Smooth muscle cell (in vitro differentiated cells): ENCODE data around the gene MFAP5. TPM values are rescaled to one million over a fixed set of nuclear protein-coding genes. Genes with fewer than 3 reads are reported as not detected.

Source experiments
- DNase-seq: peaks from one replicate; lab custom pipeline; 2025; ENCODE audit not compliant: unreplicated experiment; lab: John Stamatoyannopoulos, UW
- H2AFZ ChIP-seq: fragments of 200-600 bp; sonication (generic); 2 replicates; pipeline ENCODE4 v1.6.0; 2016; ENCODE audit warnings: antibody characterized with exemption, low read depth, mild to moderate bottlenecking
- H3F3A ChIP-seq: fragments of 200-600 bp; sonication (generic); 2 replicates; pipeline ENCODE4 v1.6.0; 2017; ENCODE audit warnings: antibody characterized with exemption, low read depth
- H3K27ac ChIP-seq: fragments of 200-600 bp; sonication (generic); 2 replicates; pipeline ENCODE4 v1.5.1; 2016; ENCODE audit warnings: low read depth, mild to moderate bottlenecking
- H3K27me3 ChIP-seq: fragments of 200-600 bp; sonication (generic); 2 replicates; pipeline ENCODE4 v1.6.1; 2016; ENCODE audit warnings: low read depth, mild to moderate bottlenecking
- H3K36me3 ChIP-seq: fragments of 200-600 bp; sonication (generic); 2 replicates; pipeline ENCODE4 v1.5.1; 2016; ENCODE audit warnings: low read depth
- H3K4me1 ChIP-seq: fragments of 200-600 bp; sonication (generic); 2 replicates; pipeline ENCODE4 v1.5.1; 2016; ENCODE audit warnings: low read depth
- H3K4me2 ChIP-seq: fragments of 200-600 bp; sonication (generic); 2 replicates; pipeline ENCODE4 v1.6.0; 2016; ENCODE audit warnings: mild to moderate bottlenecking
- H3K4me3 ChIP-seq: fragments of 200-600 bp; sonication (generic); 2 replicates; pipeline ENCODE4 v1.5.1; 2016; ENCODE audit warnings: mild to moderate bottlenecking
- H3K79me2 ChIP-seq: fragments of 200-600 bp; sonication (generic); 2 replicates; pipeline ENCODE4 v1.6.0; 2016; ENCODE audit warnings: low read depth, mild to moderate bottlenecking
- H3K9ac ChIP-seq: fragments of 200-600 bp; sonication (generic); 2 replicates; pipeline ENCODE4 v1.6.0; 2016; ENCODE audit warnings: low read depth
- H3K9me3 ChIP-seq: fragments of 200-600 bp; sonication (generic); replicated peaks from 2 replicates; pipeline ENCODE4 v1.5.1; 2016; ENCODE audit warnings: low read depth
- H4K20me1 ChIP-seq: fragments of 200-600 bp; sonication (generic); 2 replicates; pipeline ENCODE4 v1.6.0; 2016; ENCODE audit warnings: low read depth
- CTCF ChIP-seq: fragments of 200-600 bp; sonication (generic); IDR thresholded peaks from 2 replicates; pipeline ENCODE4 v1.5.1; 2017; ENCODE audit warnings: borderline replicate concordance, mild to moderate bottlenecking, antibody characterized with exemption; ENCODE audit not compliant: insufficient read depth, poor library complexity, severe bottlenecking
- WGBS: methylation state at CpG from one replicate; pipeline ENCODE4 v1.1.7; 2016; ENCODE audit warnings: low lambda C conversion rate; 5-methylcytosine and 5-hydroxymethylcytosine counted together
- polyA plus RNA-seq: library from polyadenylated mRNA; unstranded; fragments of >200 nt; fragmentation: Nextera tagmentation; extraction: Ambion mirVana; gene quantifications from 2 replicates; pipeline ENCODE4 v1.2.1, GENCODE V29; 2016
- total RNA-seq: library from RNA; depleted of rRNA; stranded (reverse); fragments of >200 nt; gene quantifications from 2 replicates; pipeline ENCODE4 v1.2.3, GENCODE V29; 2014

Gene MFAP5
- total and polyA plus RNA-seq, 2 experiments from 2014 or later, result 33.5 to 120 TPM

- Histone ChIP-seq H3K27me3 (no peaks in the 10 kb centered on the region), H3K9ac (no peak overlapping the region), H2AFZ (peak overlapping the region; percentile 14), H3K36me3 (no peaks in the 10 kb centered on the region), H3K9me3 (no peaks in the 10 kb centered on the region), H3K27ac (peak overlapping the region; percentile 30), H3K4me2 (no peak overlapping the region), H3K79me2 (no peaks in the 10 kb centered on the region), H3K4me1 (peaks cover 7% of the 10 kb centered on the region), H3K4me3 (no peak overlapping the region), H3F3A (peaks cover 10% of the 10 kb centered on the region), H4K20me1 (no peaks in the 10 kb centered on the region)
- WGBS, result 56% methylated on average over 3 of the region's 3 CpGs
- TF ChIP-seq CTCF, result no peak
- no peak for DNase-seq
Measured at GRCh38 chr12:8677362-8677761, 14.7 kb upstream of the MFAP5 start.

GRCh38 chr12:8676651-8677050, 14.0 kb upstream of the MFAP5 start:
- Histone ChIP-seq H3K79me2 (no peaks in the 10 kb centered on the region), H3K9me3 (no peaks in the 10 kb centered on the region), H2AFZ (peak overlapping the region; percentile 14), H3K9ac (no peak overlapping the region), H3K27me3 (no peaks in the 10 kb centered on the region), H3K4me3 (no peak overlapping the region), H3K27ac (peak overlapping the region; percentile 30), H3K36me3 (no peaks in the 10 kb centered on the region), H3F3A (peaks cover 10% of the 10 kb centered on the region), H3K4me1 (peaks cover 7% of the 10 kb centered on the region), H3K4me2 (no peak overlapping the region), H4K20me1 (no peaks in the 10 kb centered on the region)
- 85% methylated on average over 4 of the region's 4 CpGs for WGBS
- TF ChIP-seq CTCF, result no peak
- no peak for DNase-seq

GRCh38 chr12:8675591-8676036, 13.0 kb upstream of the MFAP5 start:
- Histone ChIP-seq H3F3A (peaks cover 6% of the 10 kb centered on the region), H3K4me2 (no peak overlapping the region), H3K9ac (no peak overlapping the region), H3K4me1 (peaks cover 7% of the 10 kb centered on the region), H3K4me3 (no peak overlapping the region), H3K9me3 (no peaks in the 10 kb centered on the region), H3K36me3 (no peaks in the 10 kb centered on the region), H3K27ac (no peak overlapping the region), H3K27me3 (no peaks in the 10 kb centered on the region), H2AFZ (no peak overlapping the region), H4K20me1 (no peaks in the 10 kb centered on the region), H3K79me2 (no peaks in the 10 kb centered on the region)
- TF ChIP-seq CTCF, result no peak
- no peak for DNase-seq
- WGBS, result 86% methylated on average over 3 of the region's 3 CpGs

GRCh38 chr12:8672381-8672780, 9.8 kb upstream of the MFAP5 start:
- no peak overlapping the region for H2AFZ ChIP-seq
- WGBS, result 96% methylated on average over 5 of the region's 5 CpGs

More at GRCh38 chr12:8672381-8672780, 9.8 kb upstream of the MFAP5 start:
- H3K79me2 ChIP-seq, result no peaks in the 10 kb centered on the region
- H3K4me3 ChIP-seq, result no peak overlapping the region
- H3K4me1 ChIP-seq, result peaks cover 6% of the 10 kb centered on the region
- no peak overlapping the region for H3K9ac ChIP-seq
- no peak for DNase-seq
- no peaks in the 10 kb centered on the region for H3K36me3 ChIP-seq
- no peaks in the 10 kb centered on the region for H3K9me3 ChIP-seq
- no peaks in the 10 kb centered on the region for H4K20me1 ChIP-seq
- H3K4me2 ChIP-seq, result no peak overlapping the region
- no peak for TF ChIP-seq CTCF
- H3F3A ChIP-seq, result no peaks in the 10 kb centered on the region
- H3K27ac ChIP-seq, result no peak overlapping the region
- no peaks in the 10 kb centered on the region for H3K27me3 ChIP-seq
